Activated T-helper 1 cell treated with anti-CD3 and anti-CD28 coated beads, Interleukin-2, amount 50 U/mL, for 16 hours (primary cell): Measurements from ENCODE around the gene ULK4.
"Not testable (repeated sequence)": the region's sequence is repeated elsewhere in the genome, so short reads cannot be mapped to it uniquely, and the experiment has no call there.

Experiments
- DNase-seq, 2 donors: peaks; one replicate each; pipeline ENCODE4 v3.0.0-alpha.2; 2020; ENCODE audit warnings: low read depth in 1 of 2, low spot score in 1 of 2

Gene ULK4

GRCh38 chr3:41323467-41324155, 638.3 kb downstream of the ULK4 start:
- DNase-seq = no peak

- DNase-seq = no peak
Observed at GRCh38 chr3:41321642-41321980, 640.3 kb downstream of the ULK4 start.

- no peak for DNase-seq
Observed at GRCh38 chr3:41320953-41321641, 640.8 kb downstream of the ULK4 start.

GRCh38 chr3:41318520-41318919, 643.4 kb downstream of the ULK4 start:
- DNase-seq = no peak

GRCh38 chr3:41317718-41318117, 644.2 kb downstream of the ULK4 start:
- no peak for DNase-seq

- no peak for DNase-seq
Observed at GRCh38 chr3:41317298-41317697, 644.6 kb downstream of the ULK4 start.

- DNase-seq = no peak
Observed at GRCh38 chr3:41315126-41315525, 646.8 kb downstream of the ULK4 start.

GRCh38 chr3:41308119-41308518, 653.8 kb downstream of the ULK4 start:
- DNase-seq = no peak

- DNase-seq = no peak
Observed at GRCh38 chr3:41307065-41307464, 654.8 kb downstream of the ULK4 start.

- no peak for DNase-seq
Observed at GRCh38 chr3:41304593-41304992, 657.3 kb downstream of the ULK4 start.

GRCh38 chr3:41302295-41302694, 659.6 kb downstream of the ULK4 start:
- DNase-seq = no peak

- no peak for DNase-seq
Observed at GRCh38 chr3:41301548-41301947, 660.4 kb downstream of the ULK4 start.

- DNase-seq = no peak
Observed at GRCh38 chr3:41299036-41299435, 662.9 kb downstream of the ULK4 start.

GRCh38 chr3:41297750-41298149, 664.2 kb downstream of the ULK4 start:
- DNase-seq = no peak

GRCh38 chr3:41296556-41296955, 665.3 kb downstream of the ULK4 start:
- no peak for DNase-seq

GRCh38 chr3:41295740-41296139, 666.2 kb downstream of the ULK4 start:
- no peak for DNase-seq

- DNase-seq = no peak
Observed at GRCh38 chr3:41293169-41293681, 668.7 kb downstream of the ULK4 start.

GRCh38 chr3:41290736-41291135, 671.2 kb downstream of the ULK4 start:
- DNase-seq = no peak

- DNase-seq = no peak
Observed at GRCh38 chr3:41290306-41290705, 671.6 kb downstream of the ULK4 start.

GRCh38 chr3:41288785-41289184, 673.1 kb downstream of the ULK4 start:
- no peak for DNase-seq

GRCh38 chr3:41286305-41286704, 675.6 kb downstream of the ULK4 start:
- DNase-seq = no peak

GRCh38 chr3:41284934-41285333, 677.0 kb downstream of the ULK4 start:
- not testable (repeated sequence) for DNase-seq
